Measurements from ENCODE around the gene MSI2.

The MSI2 gene

GRCh38 chr17:57316361-57316760 lies 60.0 kb downstream of the MSI2 start:
- H3K4me3 ChIP-seq (ENCODE audit: low read length) = no peak overlapping the region
- no peaks in the 10 kb centered on the region for H3K27me3 ChIP-seq (ENCODE audit: control insufficient read depth, insufficient read depth, low read length)
- no peak overlapping the region for H3K9ac ChIP-seq (ENCODE audit: low read length)
- no peaks in the 10 kb centered on the region for H3K9me3 ChIP-seq (ENCODE audit: control insufficient read depth, low read length)
- peaks cover 6% of the 10 kb centered on the region for H3K4me1 ChIP-seq (ENCODE audit: control insufficient read depth, insufficient read depth, low read length)
- peaks cover 4% of the 10 kb centered on the region for H3K36me3 ChIP-seq (ENCODE audit: control insufficient read depth, insufficient read depth, low read length)

- Histone ChIP-seq H3K36me3 (ENCODE audit: control insufficient read depth, insufficient read depth, low read length) (peaks cover 4% of the 10 kb centered on the region), H3K9ac (ENCODE audit: low read length) (no peak overlapping the region), H3K4me3 (ENCODE audit: low read length) (no peak overlapping the region), H3K4me1 (ENCODE audit: control insufficient read depth, insufficient read depth, low read length) (no peaks in the 10 kb centered on the region), H3K9me3 (ENCODE audit: control insufficient read depth, low read length) (no peaks in the 10 kb centered on the region), H3K27me3 (ENCODE audit: control insufficient read depth, insufficient read depth, low read length) (no peaks in the 10 kb centered on the region)
These were observed 60.8 kb downstream of the MSI2 start for GRCh38 chr17:57317079-57317478.

- Histone ChIP-seq H3K9ac (ENCODE audit: low read length) (no peak overlapping the region), H3K4me3 (ENCODE audit: low read length) (no peak overlapping the region), H3K36me3 (ENCODE audit: control insufficient read depth, insufficient read depth, low read length) (no peaks in the 10 kb centered on the region), H3K4me1 (ENCODE audit: control insufficient read depth, insufficient read depth, low read length) (no peaks in the 10 kb centered on the region), H3K27me3 (ENCODE audit: control insufficient read depth, insufficient read depth, low read length) (no peaks in the 10 kb centered on the region), H3K9me3 (ENCODE audit: control insufficient read depth, low read length) (no peaks in the 10 kb centered on the region)
These were observed 62.6 kb downstream of the MSI2 start for GRCh38 chr17:57318913-57319312.

- Histone ChIP-seq H3K36me3 (ENCODE audit: control insufficient read depth, insufficient read depth, low read length) (no peaks in the 10 kb centered on the region), H3K4me1 (ENCODE audit: control insufficient read depth, insufficient read depth, low read length) (no peaks in the 10 kb centered on the region), H3K27me3 (ENCODE audit: control insufficient read depth, insufficient read depth, low read length) (no peaks in the 10 kb centered on the region), H3K9me3 (ENCODE audit: control insufficient read depth, low read length) (no peaks in the 10 kb centered on the region), H3K4me3 (ENCODE audit: low read length) (no peak overlapping the region), H3K9ac (ENCODE audit: low read length) (no peak overlapping the region)
These were observed 63.5 kb downstream of the MSI2 start for GRCh38 chr17:57319806-57320205.

GRCh38 chr17:57323391-57323790 lies 67.1 kb downstream of the MSI2 start:
- H3K9ac ChIP-seq (ENCODE audit: low read length) = no peak overlapping the region
- H3K27me3 ChIP-seq (ENCODE audit: control insufficient read depth, insufficient read depth, low read length) = no peaks in the 10 kb centered on the region
- no peaks in the 10 kb centered on the region for H3K4me1 ChIP-seq (ENCODE audit: control insufficient read depth, insufficient read depth, low read length)
- H3K36me3 ChIP-seq (ENCODE audit: control insufficient read depth, insufficient read depth, low read length) = no peaks in the 10 kb centered on the region
- no peak overlapping the region for H3K4me3 ChIP-seq (ENCODE audit: low read length)
- no peaks in the 10 kb centered on the region for H3K9me3 ChIP-seq (ENCODE audit: control insufficient read depth, low read length)

- no peaks in the 10 kb centered on the region for H3K27me3 ChIP-seq (ENCODE audit: control insufficient read depth, insufficient read depth, low read length)
- no peaks in the 10 kb centered on the region for H3K4me1 ChIP-seq (ENCODE audit: control insufficient read depth, insufficient read depth, low read length)
- no peak overlapping the region for H3K4me3 ChIP-seq (ENCODE audit: low read length)
- no peak overlapping the region for H3K9ac ChIP-seq (ENCODE audit: low read length)
- no peaks in the 10 kb centered on the region for H3K9me3 ChIP-seq (ENCODE audit: control insufficient read depth, low read length)
- H3K36me3 ChIP-seq (ENCODE audit: control insufficient read depth, insufficient read depth, low read length) = no peaks in the 10 kb centered on the region
These were observed 67.7 kb downstream of the MSI2 start for GRCh38 chr17:57324060-57324459.

- Histone ChIP-seq H3K4me3 (ENCODE audit: low read length) (no peak overlapping the region), H3K36me3 (ENCODE audit: control insufficient read depth, insufficient read depth, low read length) (no peaks in the 10 kb centered on the region), H3K9me3 (ENCODE audit: control insufficient read depth, low read length) (no peaks in the 10 kb centered on the region), H3K9ac (ENCODE audit: low read length) (no peak overlapping the region), H3K27me3 (ENCODE audit: control insufficient read depth, insufficient read depth, low read length) (no peaks in the 10 kb centered on the region), H3K4me1 (ENCODE audit: control insufficient read depth, insufficient read depth, low read length) (no peaks in the 10 kb centered on the region)
These were observed 68.3 kb downstream of the MSI2 start for GRCh38 chr17:57324631-57325030.

- Histone ChIP-seq H3K9me3 (ENCODE audit: control insufficient read depth, low read length) (no peaks in the 10 kb centered on the region), H3K4me1 (ENCODE audit: control insufficient read depth, insufficient read depth, low read length) (no peaks in the 10 kb centered on the region), H3K9ac (ENCODE audit: low read length) (no peak overlapping the region), H3K4me3 (ENCODE audit: low read length) (no peak overlapping the region), H3K27me3 (ENCODE audit: control insufficient read depth, insufficient read depth, low read length) (no peaks in the 10 kb centered on the region), H3K36me3 (ENCODE audit: control insufficient read depth, insufficient read depth, low read length) (no peaks in the 10 kb centered on the region)
These were observed 70.0 kb downstream of the MSI2 start for GRCh38 chr17:57326336-57326735.

GRCh38 chr17:57326764-57327163 lies 70.4 kb downstream of the MSI2 start:
- Histone ChIP-seq H3K9ac (ENCODE audit: low read length) (no peak overlapping the region), H3K27me3 (ENCODE audit: control insufficient read depth, insufficient read depth, low read length) (no peaks in the 10 kb centered on the region), H3K4me3 (ENCODE audit: low read length) (no peak overlapping the region), H3K9me3 (ENCODE audit: control insufficient read depth, low read length) (no peaks in the 10 kb centered on the region), H3K4me1 (ENCODE audit: control insufficient read depth, insufficient read depth, low read length) (no peaks in the 10 kb centered on the region), H3K36me3 (ENCODE audit: control insufficient read depth, insufficient read depth, low read length) (no peaks in the 10 kb centered on the region)

- no peaks in the 10 kb centered on the region for H3K36me3 ChIP-seq (ENCODE audit: control insufficient read depth, insufficient read depth, low read length)
- H3K27me3 ChIP-seq (ENCODE audit: control insufficient read depth, insufficient read depth, low read length) = no peaks in the 10 kb centered on the region
- H3K4me1 ChIP-seq (ENCODE audit: control insufficient read depth, insufficient read depth, low read length) = no peaks in the 10 kb centered on the region
- H3K4me3 ChIP-seq (ENCODE audit: low read length) = no peak overlapping the region
- H3K9me3 ChIP-seq (ENCODE audit: control insufficient read depth, low read length) = no peaks in the 10 kb centered on the region
- no peak overlapping the region for H3K9ac ChIP-seq (ENCODE audit: low read length)
These were observed 71.0 kb downstream of the MSI2 start for GRCh38 chr17:57327176-57327970.

GRCh38 chr17:57328109-57328882 lies 72.0 kb downstream of the MSI2 start:
- H3K36me3 ChIP-seq (ENCODE audit: control insufficient read depth, insufficient read depth, low read length) = no peaks in the 10 kb centered on the region
- no peaks in the 10 kb centered on the region for H3K9me3 ChIP-seq (ENCODE audit: control insufficient read depth, low read length)
- H3K4me1 ChIP-seq (ENCODE audit: control insufficient read depth, insufficient read depth, low read length) = no peaks in the 10 kb centered on the region
- H3K4me3 ChIP-seq (ENCODE audit: low read length) = no peak overlapping the region
- H3K27me3 ChIP-seq (ENCODE audit: control insufficient read depth, insufficient read depth, low read length) = no peaks in the 10 kb centered on the region
- H3K9ac ChIP-seq (ENCODE audit: low read length) = no peak overlapping the region

- Histone ChIP-seq H3K27me3 (ENCODE audit: control insufficient read depth, insufficient read depth, low read length) (no peaks in the 10 kb centered on the region), H3K9me3 (ENCODE audit: control insufficient read depth, low read length) (no peaks in the 10 kb centered on the region), H3K36me3 (ENCODE audit: control insufficient read depth, insufficient read depth, low read length) (no peaks in the 10 kb centered on the region), H3K4me1 (ENCODE audit: control insufficient read depth, insufficient read depth, low read length) (no peaks in the 10 kb centered on the region), H3K4me3 (ENCODE audit: low read length) (no peak overlapping the region), H3K9ac (ENCODE audit: low read length) (peak overlapping the region; percentile 24)
These were observed 73.3 kb downstream of the MSI2 start for GRCh38 chr17:57329380-57330214.
